Activated T-cell treated with anti-CD3 and anti-CD28 coated beads, Interleukin-2, amount 50 U/mL, for 72 hours (primary cell): ENCODE results near the gene SORL1. TPM values are rescaled to one million over a fixed set of nuclear protein-coding genes. Genes with fewer than 3 reads are reported as not detected.

ENCODE experiments used
- ATAC-seq, 2 donors: fragments of 150-1000 bp; cut with Tn5 transposase; replicated peaks in 1 of 2; 2 replicates each; pipeline ENCODE4 v1.10.0; 2021; ENCODE audit warnings: moderate library complexity in 2 of 2, mild to moderate bottlenecking in 1 of 2
- DNase-seq, 2 donors: peaks; one replicate each; pipeline ENCODE4 v3.0.0; 2021 to 2022; ENCODE audit warnings: mixed read lengths in 1 of 2
- H3K27ac Mint-ChIP-seq: one replicate; pipeline ENCODE4 v1.8.0; 2022; ENCODE audit warnings: mild to moderate bottlenecking, moderate library complexity, mixed read lengths
- H3K27me3 Mint-ChIP-seq: one replicate; pipeline ENCODE4 v1.8.0; 2022; ENCODE audit warnings: low read depth, mixed read lengths
- H3K36me3 Mint-ChIP-seq, 2 donors: one replicate each; pipeline ENCODE4 v1.8.0; 2022; ENCODE audit warnings: mixed read lengths in 2 of 2, mild to moderate bottlenecking in 1 of 2; ENCODE audit not compliant: insufficient read depth in 2 of 2
- H3K4me1 Mint-ChIP-seq: one replicate; pipeline ENCODE4 v1.8.0; 2022; ENCODE audit warnings: low read depth, mixed read lengths
- H3K4me3 Mint-ChIP-seq, 2 donors: one replicate each; pipeline ENCODE4 v1.8.0; 2022; ENCODE audit warnings: mild to moderate bottlenecking in 2 of 2, mixed read lengths in 2 of 2, moderate library complexity in 2 of 2
- H3K9me3 Mint-ChIP-seq, 2 donors: one replicate each; pipeline ENCODE4 v1.8.0; 2022; ENCODE audit warnings: mixed read lengths in 2 of 2
- total RNA-seq, 2 donors: library from RNA; stranded (reverse); gene quantifications; one replicate each; pipeline ENCODE4 v1.2.3, GENCODE V29; 2022

Gene SORL1
- total RNA-seq, 2 donors from 2014 or later = 66.3 to 80.0 TPM

GRCh38 chr11:121435551-121436511 is 16.3 kb upstream of the SORL1 start:
- ATAC-seq = no peak
- no peak overlapping the region for H3K4me3 Mint-ChIP-seq
- no peaks in the 10 kb centered on the region for H3K36me3 Mint-ChIP-seq
- no peak for DNase-seq
- H3K9me3 Mint-ChIP-seq = no peaks in the 10 kb centered on the region
- no peak overlapping the region for H3K27ac Mint-ChIP-seq
- no peaks in the 10 kb centered on the region for H3K27me3 Mint-ChIP-seq
- peaks cover 58% of the 10 kb centered on the region for H3K4me1 Mint-ChIP-seq

GRCh38 chr11:121437018-121437685 is 15.0 kb upstream of the SORL1 start:
- Mint-ChIP-seq H3K36me3 (no peaks in the 10 kb centered on the region), H3K9me3 (no peaks in the 10 kb centered on the region), H3K4me1 (peaks cover 50% of the 10 kb centered on the region), H3K27me3 (no peaks in the 10 kb centered on the region), H3K4me3 (peak overlapping the region in 1 of 2 donors; percentile 71), H3K27ac (peak overlapping the region; percentile 61)
- ATAC-seq = peak; percentile 76 to 90
- DNase-seq = no peak

GRCh38 chr11:121437686-121438078 is 14.4 kb upstream of the SORL1 start:
- no peaks in the 10 kb centered on the region for H3K9me3 Mint-ChIP-seq

GRCh38 chr11:121439337-121439736 is 12.8 kb upstream of the SORL1 start:
- no peaks in the 10 kb centered on the region for H3K27me3 Mint-ChIP-seq
- peak overlapping the region; percentile 18 for H3K27ac Mint-ChIP-seq
- peaks cover 51% of the 10 kb centered on the region for H3K4me1 Mint-ChIP-seq
- no peaks in the 10 kb centered on the region for H3K36me3 Mint-ChIP-seq
- ATAC-seq (no peak), DNase-seq (no peak)
- H3K4me3 Mint-ChIP-seq = no peak overlapping the region
- no peaks in the 10 kb centered on the region for H3K9me3 Mint-ChIP-seq

More at GRCh38 chr11:121437686-121438078, 14.4 kb upstream of the SORL1 start:
- no peaks in the 10 kb centered on the region for H3K36me3 Mint-ChIP-seq
- H3K4me1 Mint-ChIP-seq = peaks cover 45% of the 10 kb centered on the region
- H3K27ac Mint-ChIP-seq = peak overlapping the region; percentile 61
- DNase-seq = no peak
- H3K27me3 Mint-ChIP-seq = no peaks in the 10 kb centered on the region
- peak overlapping the region in 1 of 2 donors; percentile 71 for H3K4me3 Mint-ChIP-seq
- peak in 1 of 2 donors; percentile 32 for ATAC-seq

- H3K4me3 Mint-ChIP-seq = no peak overlapping the region
- no peaks in the 10 kb centered on the region for H3K9me3 Mint-ChIP-seq
- no peaks in the 10 kb centered on the region for H3K27me3 Mint-ChIP-seq
- no peaks in the 10 kb centered on the region for H3K36me3 Mint-ChIP-seq
- no peak for ATAC-seq
- DNase-seq = no peak
- H3K4me1 Mint-ChIP-seq = peaks cover 52% of the 10 kb centered on the region
- H3K27ac Mint-ChIP-seq = no peak overlapping the region
These were observed 12.4 kb upstream of the SORL1 start for GRCh38 chr11:121439759-121440158.

DNA sequence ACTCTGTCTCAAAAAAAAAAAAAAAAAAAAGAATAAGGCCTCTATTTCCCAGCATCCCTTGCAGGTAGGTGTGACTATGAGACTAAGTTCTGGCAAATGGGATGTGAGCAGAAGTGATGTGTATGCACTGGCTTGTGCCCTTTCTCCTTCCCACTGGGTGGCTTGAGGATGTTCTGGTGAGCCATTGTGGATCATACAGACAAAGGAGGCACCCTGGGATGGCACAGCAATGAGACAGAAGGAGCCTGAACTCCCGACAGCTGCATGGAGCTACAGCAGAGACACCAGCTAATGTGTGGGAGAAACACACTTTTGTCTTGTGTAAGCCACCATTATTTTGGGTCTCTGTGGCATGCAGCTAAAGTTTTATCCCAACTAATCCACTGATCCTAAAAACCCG is 10.6 kb upstream of the SORL1 start:
- H3K9me3 Mint-ChIP-seq = no peaks in the 10 kb centered on the region
- DNase-seq (no peak), ATAC-seq (no peak)
- no peak overlapping the region for H3K27ac Mint-ChIP-seq
- peaks cover 52% of the 10 kb centered on the region for H3K4me1 Mint-ChIP-seq
- H3K27me3 Mint-ChIP-seq = no peaks in the 10 kb centered on the region
- H3K36me3 Mint-ChIP-seq = no peaks in the 10 kb centered on the region
- H3K4me3 Mint-ChIP-seq = no peak overlapping the region

GRCh38 chr11:121443688-121444275 is 8.3 kb upstream of the SORL1 start:
- ATAC-seq (no peak), DNase-seq (no peak)
- Mint-ChIP-seq H3K36me3 (no peaks in the 10 kb centered on the region), H3K27ac (peak overlapping the region; percentile 29), H3K9me3 (no peaks in the 10 kb centered on the region), H3K4me1 (peaks cover 50% of the 10 kb centered on the region), H3K4me3 (no peak overlapping the region), H3K27me3 (no peaks in the 10 kb centered on the region)

DNA sequence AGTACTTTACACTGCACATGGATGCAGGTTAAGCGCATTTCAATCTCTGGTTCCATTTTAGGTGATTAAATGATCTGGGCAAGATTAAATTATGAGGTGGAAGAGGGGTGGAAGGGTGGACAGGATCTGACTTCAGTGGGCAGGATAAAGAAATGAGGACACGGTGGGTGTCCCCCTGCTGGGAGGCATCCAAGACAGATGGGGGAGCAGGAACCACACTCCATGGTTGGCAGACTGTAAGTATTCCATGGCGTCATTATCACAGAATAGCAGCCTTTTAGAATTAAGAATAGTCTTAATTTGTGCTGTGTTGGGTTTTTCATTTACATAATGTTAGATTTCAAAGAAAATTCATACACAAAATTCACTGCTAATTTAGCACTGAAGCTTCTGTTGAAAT is 7.6 kb upstream of the SORL1 start:
- Mint-ChIP-seq H3K9me3 (no peaks in the 10 kb centered on the region), H3K4me3 (peak overlapping the region; percentile 7 to 56), H3K4me1 (peaks cover 57% of the 10 kb centered on the region), H3K27me3 (no peaks in the 10 kb centered on the region), H3K36me3 (no peaks in the 10 kb centered on the region), H3K27ac (no peak overlapping the region)
- ATAC-seq (no peak), DNase-seq (no peak)

GRCh38 chr11:121445071-121445768 is 6.9 kb upstream of the SORL1 start:
- peaks cover 64% of the 10 kb centered on the region for H3K4me1 Mint-ChIP-seq
- DNase-seq (no peak), ATAC-seq (no peak)
- H3K27ac Mint-ChIP-seq = peak overlapping the region; percentile 81
- H3K9me3 Mint-ChIP-seq = no peaks in the 10 kb centered on the region
- H3K4me3 Mint-ChIP-seq = peak overlapping the region; percentile 56
- no peaks in the 10 kb centered on the region for H3K36me3 Mint-ChIP-seq
- no peaks in the 10 kb centered on the region for H3K27me3 Mint-ChIP-seq

GRCh38 chr11:121446752-121447156 is 5.4 kb upstream of the SORL1 start:
- DNase-seq (no peak), ATAC-seq (no peak)
- H3K4me3 Mint-ChIP-seq = no peak overlapping the region
- H3K9me3 Mint-ChIP-seq = no peaks in the 10 kb centered on the region
- no peaks in the 10 kb centered on the region for H3K36me3 Mint-ChIP-seq
- H3K27ac Mint-ChIP-seq = peak overlapping the region; percentile 36
- H3K4me1 Mint-ChIP-seq = peaks cover 77% of the 10 kb centered on the region
- no peaks in the 10 kb centered on the region for H3K27me3 Mint-ChIP-seq

DNA sequence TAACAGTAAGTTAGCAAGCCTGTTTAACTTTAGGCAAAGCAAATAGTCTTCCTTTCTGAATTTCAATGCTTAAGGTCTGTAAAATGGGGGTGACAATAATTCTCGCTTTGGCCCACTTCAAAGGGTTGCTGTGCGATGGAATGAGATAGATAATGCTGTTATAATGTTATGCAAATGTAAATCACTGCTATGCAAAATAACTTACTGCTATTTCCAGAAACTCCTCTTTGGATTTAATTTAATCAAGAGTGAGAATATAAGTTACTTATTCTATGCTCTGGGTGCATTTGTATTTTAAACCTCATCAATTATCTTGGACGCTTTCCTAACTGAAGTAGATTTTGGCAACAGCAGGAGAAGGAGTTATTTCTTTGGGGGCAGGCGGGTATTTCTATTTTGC is 4.1 kb upstream of the SORL1 start:
- no peak for DNase-seq
- Mint-ChIP-seq H3K27me3 (no peaks in the 10 kb centered on the region), H3K9me3 (no peaks in the 10 kb centered on the region), H3K36me3 (peaks cover 4 to 5% of the 10 kb centered on the region in 2 donors), H3K27ac (peak overlapping the region; percentile 39), H3K4me1 (peaks cover 82% of the 10 kb centered on the region), H3K4me3 (peak overlapping the region; percentile 70 to 76)
- ATAC-seq = no peak

- Mint-ChIP-seq H3K27ac (peak overlapping the region; percentile 39), H3K36me3 (peaks cover 4 to 5% of the 10 kb centered on the region in 2 donors), H3K27me3 (no peaks in the 10 kb centered on the region), H3K4me1 (peaks cover 87% of the 10 kb centered on the region), H3K4me3 (peak overlapping the region; percentile 70 to 76), H3K9me3 (no peaks in the 10 kb centered on the region)
- no peak for ATAC-seq
- peak in 1 of 2 donors; percentile 34 for DNase-seq
These were observed 3.6 kb upstream of the SORL1 start for GRCh38 chr11:121448431-121448941.
